Adipocyte (in vitro differentiated cells): ENCODE data around the gene SRGAP3.

Source experiments
- DNase-seq: peaks from one replicate; pipeline ENCODE4 v3.0.0-alpha.2; 2015; ENCODE audit warnings: low read depth
- H3K27me3 ChIP-seq: replicated peaks from 2 replicates; pipeline ENCODE4 v1.7.0; 2013; ENCODE audit warnings: mild to moderate bottlenecking, low read length, moderate library complexity; ENCODE audit not compliant: control insufficient read depth, insufficient read depth
- H3K36me3 ChIP-seq: 2 replicates; pipeline ENCODE4 v1.7.0; 2013; ENCODE audit warnings: low read length, mild to moderate bottlenecking, moderate library complexity; ENCODE audit not compliant: control insufficient read depth, insufficient read depth, severe bottlenecking
- H3K4me1 ChIP-seq: 2 replicates; pipeline ENCODE4 v1.7.0; 2013; ENCODE audit warnings: mild to moderate bottlenecking, low read length, moderate library complexity; ENCODE audit not compliant: control insufficient read depth, insufficient read depth
- H3K4me3 ChIP-seq: 2 replicates; pipeline ENCODE4 v1.7.0; 2013; ENCODE audit warnings: mild to moderate bottlenecking, low read length, moderate library complexity
- H3K9ac ChIP-seq: 2 replicates; pipeline ENCODE4 v1.7.0; 2013; ENCODE audit warnings: mild to moderate bottlenecking, low read length, moderate library complexity
- H3K9me3 ChIP-seq: 2 replicates; pipeline ENCODE4 v1.7.0; 2013; ENCODE audit warnings: mild to moderate bottlenecking, low read length, moderate library complexity; ENCODE audit not compliant: control insufficient read depth

Gene SRGAP3

GRCh38 chr3:8978551-8978950 is 270.9 kb downstream of the SRGAP3 start:
- DNase-seq = no peak
- H3K36me3 ChIP-seq = no peaks in the 10 kb centered on the region

GRCh38 chr3:8976540-8977182 is 272.8 kb downstream of the SRGAP3 start:
- no peak for DNase-seq
- Histone ChIP-seq H3K9ac (no peak overlapping the region), H3K4me1 (peaks cover 26% of the 10 kb centered on the region), H3K36me3 (no peaks in the 10 kb centered on the region), H3K4me3 (no peak overlapping the region), H3K9me3 (peaks cover 8% of the 10 kb centered on the region), H3K27me3 (no peaks in the 10 kb centered on the region)

More at GRCh38 chr3:8978551-8978950, 270.9 kb downstream of the SRGAP3 start:
- Histone ChIP-seq H3K9me3 (peaks cover 8% of the 10 kb centered on the region), H3K27me3 (no peaks in the 10 kb centered on the region), H3K4me3 (no peak overlapping the region), H3K4me1 (peaks cover 36% of the 10 kb centered on the region), H3K9ac (no peak overlapping the region)

- Histone ChIP-seq H3K27me3 (no peaks in the 10 kb centered on the region), H3K36me3 (no peaks in the 10 kb centered on the region), H3K4me3 (no peak overlapping the region), H3K4me1 (peaks cover 14% of the 10 kb centered on the region), H3K9ac (no peak overlapping the region), H3K9me3 (peaks cover 8% of the 10 kb centered on the region)
- DNase-seq = no peak
Measured at GRCh38 chr3:8975081-8976020, 274.1 kb downstream of the SRGAP3 start.

- peaks cover 10% of the 10 kb centered on the region for H3K4me1 ChIP-seq
- H3K36me3 ChIP-seq = no peaks in the 10 kb centered on the region
- H3K9ac ChIP-seq = no peak overlapping the region
- no peak for DNase-seq
- H3K4me3 ChIP-seq = no peak overlapping the region
- no peaks in the 10 kb centered on the region for H3K27me3 ChIP-seq
- H3K9me3 ChIP-seq = peaks cover 6% of the 10 kb centered on the region
Measured at GRCh38 chr3:8974458-8974857, 275.0 kb downstream of the SRGAP3 start.

GRCh38 chr3:8972639-8973038 is 276.8 kb downstream of the SRGAP3 start:
- Histone ChIP-seq H3K9ac (no peak overlapping the region), H3K9me3 (no peaks in the 10 kb centered on the region), H3K36me3 (no peaks in the 10 kb centered on the region), H3K4me1 (peaks cover 10% of the 10 kb centered on the region), H3K4me3 (no peak overlapping the region), H3K27me3 (no peaks in the 10 kb centered on the region)
- no peak for DNase-seq

GRCh38 chr3:8970971-8971589 is 278.4 kb downstream of the SRGAP3 start:
- H3K27me3 ChIP-seq = no peaks in the 10 kb centered on the region
- H3K4me3 ChIP-seq = no peak overlapping the region
- no peak overlapping the region for H3K9ac ChIP-seq
- H3K36me3 ChIP-seq = no peaks in the 10 kb centered on the region
- H3K4me1 ChIP-seq = peaks cover 6% of the 10 kb centered on the region
- no peaks in the 10 kb centered on the region for H3K9me3 ChIP-seq
- peak; percentile 84 for DNase-seq

- no peak overlapping the region for H3K9ac ChIP-seq
Measured at GRCh38 chr3:8969241-8969640, 280.2 kb downstream of the SRGAP3 start.

GRCh38 chr3:8968375-8968882 is 281.0 kb downstream of the SRGAP3 start:
- no peaks in the 10 kb centered on the region for H3K27me3 ChIP-seq
- H3K9ac ChIP-seq = no peak overlapping the region
- no peak overlapping the region for H3K4me3 ChIP-seq
- DNase-seq = no peak
- no peaks in the 10 kb centered on the region for H3K36me3 ChIP-seq
- H3K4me1 ChIP-seq = peaks cover 16% of the 10 kb centered on the region
- H3K9me3 ChIP-seq = no peaks in the 10 kb centered on the region

More at GRCh38 chr3:8969241-8969640, 280.2 kb downstream of the SRGAP3 start:
- Histone ChIP-seq H3K27me3 (no peaks in the 10 kb centered on the region), H3K36me3 (no peaks in the 10 kb centered on the region), H3K4me1 (peaks cover 8% of the 10 kb centered on the region), H3K4me3 (no peak overlapping the region), H3K9me3 (no peaks in the 10 kb centered on the region)
- DNase-seq = no peak

- no peaks in the 10 kb centered on the region for H3K27me3 ChIP-seq
- no peak overlapping the region for H3K4me3 ChIP-seq
Measured at GRCh38 chr3:8967553-8967952, 281.9 kb downstream of the SRGAP3 start.

GRCh38 chr3:8966820-8967348 is 282.6 kb downstream of the SRGAP3 start:
- Histone ChIP-seq H3K36me3 (no peaks in the 10 kb centered on the region), H3K9me3 (no peaks in the 10 kb centered on the region), H3K4me1 (peaks cover 26% of the 10 kb centered on the region), H3K27me3 (no peaks in the 10 kb centered on the region), H3K9ac (no peak overlapping the region), H3K4me3 (no peak overlapping the region)
- DNase-seq = no peak

More at GRCh38 chr3:8967553-8967952, 281.9 kb downstream of the SRGAP3 start:
- Histone ChIP-seq H3K4me1 (peaks cover 20% of the 10 kb centered on the region), H3K9me3 (no peaks in the 10 kb centered on the region), H3K9ac (no peak overlapping the region), H3K36me3 (no peaks in the 10 kb centered on the region)
- DNase-seq = no peak
